ENCODE results near the gene CCDC40. TPM values are rescaled to one million over a fixed set of nuclear protein-coding genes. Genes with fewer than 3 reads are reported as not detected.

Gene CCDC40
- total RNA-seq, 1 experiment from 2014 or later = 7.5 TPM

DNA sequence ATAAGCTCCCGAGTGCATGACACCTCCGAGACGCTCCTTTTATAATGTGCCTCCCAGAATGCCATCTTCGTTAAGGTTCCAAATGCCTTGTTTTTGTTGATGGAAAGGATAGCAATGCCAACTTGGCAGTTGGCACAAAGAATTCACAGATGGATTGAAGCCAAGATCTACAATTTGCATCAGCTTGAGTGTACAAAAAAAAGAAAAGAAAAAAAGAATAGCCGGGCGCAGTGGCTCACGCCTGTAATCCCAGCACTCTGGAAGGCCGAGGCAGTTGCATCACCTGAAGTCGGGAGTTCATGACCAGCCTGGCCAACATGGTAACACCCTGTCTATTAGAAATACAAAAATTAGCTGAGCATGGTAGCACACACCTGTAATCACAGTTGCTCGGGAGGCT, 8.4 kb upstream of the CCDC40 start:
- H3K79me2 ChIP-seq (ENCODE audit: low read length) = peaks cover 73% of the 10 kb centered on the region
- CTCF ChIA-PET = interaction anchor here (1.3 kb wide), 1 partner anchor 73 kb away, joined by 3 read pairs; the partner anchor contains the start of gene GAA
- H2AFZ ChIP-seq (ENCODE audit: low read length) = no peak overlapping the region
- H3K4me1 ChIP-seq (ENCODE audit: insufficient read depth, low read length) = peaks cover 36% of the 10 kb centered on the region
- H3K9me3 ChIP-seq (ENCODE audit: low read length) = no peaks in the 10 kb centered on the region
- H3K9me2 ChIP-seq (replicated peaks; ENCODE audit: low read length) = no peaks in the 10 kb centered on the region
- ATAC-seq = no peak
- no peaks in the 10 kb centered on the region; the same call in 1 of the 2 replicates for H3K36me3 ChIP-seq (ENCODE audit: low read depth, low read length)
- no peak overlapping the region for H3K9ac ChIP-seq (ENCODE audit: low read length)
- POLR2A ChIA-PET (ENCODE audit: unreplicated experiment) = no interaction called here
- TF ChIP-seq, protein P1, sequence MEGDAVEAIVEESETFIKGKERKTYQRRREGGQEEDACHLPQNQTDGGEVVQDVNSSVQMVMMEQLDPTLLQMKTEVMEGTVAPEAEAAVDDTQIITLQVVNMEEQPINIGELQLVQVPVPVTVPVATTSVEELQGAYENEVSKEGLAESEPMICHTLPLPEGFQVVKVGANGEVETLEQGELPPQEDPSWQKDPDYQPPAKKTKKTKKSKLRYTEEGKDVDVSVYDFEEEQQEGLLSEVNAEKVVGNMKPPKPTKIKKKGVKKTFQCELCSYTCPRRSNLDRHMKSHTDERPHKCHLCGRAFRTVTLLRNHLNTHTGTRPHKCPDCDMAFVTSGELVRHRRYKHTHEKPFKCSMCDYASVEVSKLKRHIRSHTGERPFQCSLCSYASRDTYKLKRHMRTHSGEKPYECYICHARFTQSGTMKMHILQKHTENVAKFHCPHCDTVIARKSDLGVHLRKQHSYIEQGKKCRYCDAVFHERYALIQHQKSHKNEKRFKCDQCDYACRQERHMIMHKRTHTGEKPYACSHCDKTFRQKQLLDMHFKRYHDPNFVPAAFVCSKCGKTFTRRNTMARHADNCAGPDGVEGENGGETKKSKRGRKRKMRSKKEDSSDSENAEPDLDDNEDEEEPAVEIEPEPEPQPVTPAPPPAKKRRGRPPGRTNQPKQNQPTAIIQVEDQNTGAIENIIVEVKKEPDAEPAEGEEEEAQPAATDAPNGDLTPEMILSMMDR (conservative IDR thresholded peaks at IDR 0.05; ENCODE audit: low read depth, low read length) = no peak
- TF ChIP-seq EZH2phosphoT487 (IDR thresholded peaks at IDR 0.05; ENCODE audit: borderline replicate concordance, low read length) = no peak
- no peak for TF ChIP-seq EZH2 (IDR thresholded peaks at IDR 0.05; ENCODE audit: low read length, unreplicated experiment)
- H3K27ac ChIP-seq (ENCODE audit: low read length) = no peak overlapping the region
- no peak for DNase-seq
- H3K4me2 ChIP-seq (ENCODE audit: low read length) = no peak overlapping the region
- H3K27me3 ChIP-seq (ENCODE audit: low read length) = no peaks in the 10 kb centered on the region
- BruUV-seq (replicated peaks) = no TSS peak
- H3K4me3 ChIP-seq (ENCODE audit: low read length) = no peak overlapping the region
- H4K20me1 ChIP-seq (ENCODE audit: low read length) = no peaks in the 10 kb centered on the region
- H3F3A ChIP-seq (ENCODE audit: low read length, unreplicated experiment) = no peaks in the 10 kb centered on the region
- intact Hi-C loops (cut with micrococcal nuclease) = loop anchor here (2.0 kb wide), 1 partner anchor 19 kb away; no protein-coding TSS in a partner anchor

DNA sequence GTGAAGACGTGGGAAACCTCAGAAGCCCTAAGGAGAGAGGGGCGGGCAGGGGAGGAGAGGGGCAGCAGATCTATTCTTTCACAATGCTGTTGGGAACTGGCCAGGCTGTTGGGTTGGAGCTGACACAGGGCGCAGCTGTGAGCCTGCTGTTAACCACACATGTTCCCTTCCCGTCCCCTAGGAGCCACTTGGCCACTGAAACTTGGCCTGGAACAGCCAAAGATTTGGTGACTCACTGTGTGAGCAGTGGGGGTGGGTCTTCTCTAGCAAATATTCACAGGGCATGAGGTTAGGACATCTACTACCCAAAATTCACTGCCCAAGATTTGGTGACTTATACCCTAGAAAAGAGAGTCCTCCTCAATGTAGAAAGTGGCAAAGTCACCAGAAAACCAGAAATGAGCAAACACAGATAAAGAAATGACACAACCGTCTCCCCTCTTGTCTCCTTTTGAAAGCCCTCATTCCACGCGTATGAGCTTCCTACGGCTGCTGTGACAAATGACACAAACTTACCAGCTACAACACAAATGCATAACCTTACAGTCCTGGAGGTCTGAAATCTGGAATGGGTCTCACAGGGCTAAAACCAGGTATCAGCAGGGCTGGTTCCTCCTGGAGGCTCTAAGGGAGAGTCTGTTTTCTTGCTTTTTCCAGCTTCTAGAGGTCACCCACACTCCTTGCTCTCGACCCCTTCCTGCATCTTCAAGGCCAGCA, 7.0 kb upstream of the CCDC40 start:
- peak overlapping the region; percentile 15; the same call in 1 of the 2 replicates for H3K9ac ChIP-seq (ENCODE audit: low read length)
- no peak overlapping the region for H2AFZ ChIP-seq (ENCODE audit: low read length)
- DNase-seq = peak; percentile 96
- POLR2A ChIA-PET (ENCODE audit: unreplicated experiment) = interaction anchor here (0.5 kb wide), 1 partner anchor 21 kb away, joined by 4 read pairs; no protein-coding TSS in a partner anchor
- H3F3A ChIP-seq (ENCODE audit: low read length, unreplicated experiment) = no peaks in the 10 kb centered on the region
- intact Hi-C loops (cut with micrococcal nuclease) = loop anchor here (2.0 kb wide), 1 partner anchor 21 kb away; no protein-coding TSS in a partner anchor
- H3K9me2 ChIP-seq (replicated peaks; ENCODE audit: low read length) = no peaks in the 10 kb centered on the region
- peak; percentile 96 for ATAC-seq
- H3K27me3 ChIP-seq (ENCODE audit: low read length) = no peaks in the 10 kb centered on the region
- peaks cover 38% of the 10 kb centered on the region for H3K4me1 ChIP-seq (ENCODE audit: insufficient read depth, low read length)
- no TSS peak for BruUV-seq (replicated peaks)
- H3K36me3 ChIP-seq (ENCODE audit: low read depth, low read length) = no peaks in the 10 kb centered on the region; the same call in 1 of the 2 replicates
- peaks cover 2% of the 10 kb centered on the region; the same call in 1 of the 2 replicates for H4K20me1 ChIP-seq (ENCODE audit: low read length)
- H3K9me3 ChIP-seq (ENCODE audit: low read length) = no peaks in the 10 kb centered on the region
- H3K79me2 ChIP-seq (ENCODE audit: low read length) = peaks cover 84% of the 10 kb centered on the region
- CTCF ChIA-PET = interaction anchor here (0.6 to 1.0 kb wide), 3 partner anchors 23 to 72 kb away, joined by 3 to 5 read pairs (median 3); partner anchors contain the start of gene GAA
- H3K4me2 ChIP-seq (ENCODE audit: low read length) = peak overlapping the region; percentile 66
- peak overlapping the region; percentile 70 for H3K27ac ChIP-seq (ENCODE audit: low read length)
- TF ChIP-seq, protein P1 (conservative IDR thresholded peaks at IDR 0.05; ENCODE audit: low read depth, low read length) = no peak
- TF ChIP-seq EZH2 (IDR thresholded peaks at IDR 0.05; ENCODE audit: low read length, unreplicated experiment) (no peak), EZH2phosphoT487 (IDR thresholded peaks at IDR 0.05; ENCODE audit: borderline replicate concordance, low read length) (no peak)
- no peak overlapping the region; the same call in 1 of the 2 replicates for H3K4me3 ChIP-seq (ENCODE audit: low read length)
